ENCODE results near the gene CDKN2C.

GRCh38 chr1:50995651-50996050, 25.6 kb downstream of the CDKN2C start:
- TF ChIP-seq CTCF (IDR thresholded peaks at IDR 0.05) (no peak), POLR2A (IDR thresholded peaks at IDR 0.05) (no peak)
